Germinal center (tissue), 1 donor: Measurements from ENCODE around the gene TBC1D28.
"Not testable (repeated sequence)": the region's sequence is repeated elsewhere in the genome, so short reads cannot be mapped to it uniquely, and the experiment has no call there.

Experiments
- DNase-seq: peaks from one replicate; pipeline ENCODE4 v3.0.0; 2012; ENCODE audit warnings: mixed read lengths, low spot score

The TBC1D28 gene

DNA sequence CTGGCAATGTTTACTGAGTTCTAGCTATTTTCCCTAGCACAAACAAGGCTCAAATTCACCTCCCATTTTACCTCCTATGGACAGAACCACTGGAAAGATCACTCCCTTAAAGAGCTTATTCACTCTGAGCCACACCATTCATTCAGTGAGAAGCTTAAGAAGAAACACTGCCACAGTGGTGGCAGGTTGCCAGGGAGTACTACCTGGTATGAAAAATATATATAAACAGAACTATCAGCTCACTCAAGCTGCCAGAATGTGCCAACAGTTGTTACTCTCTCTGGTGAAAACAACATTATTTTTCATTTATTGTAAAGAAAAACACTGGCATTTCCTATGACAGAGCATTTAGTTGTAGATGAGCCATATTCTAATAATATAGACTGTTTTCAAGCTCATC, 31.2 kb downstream of the TBC1D28 start:
- not testable (repeated sequence) for DNase-seq

DNA sequence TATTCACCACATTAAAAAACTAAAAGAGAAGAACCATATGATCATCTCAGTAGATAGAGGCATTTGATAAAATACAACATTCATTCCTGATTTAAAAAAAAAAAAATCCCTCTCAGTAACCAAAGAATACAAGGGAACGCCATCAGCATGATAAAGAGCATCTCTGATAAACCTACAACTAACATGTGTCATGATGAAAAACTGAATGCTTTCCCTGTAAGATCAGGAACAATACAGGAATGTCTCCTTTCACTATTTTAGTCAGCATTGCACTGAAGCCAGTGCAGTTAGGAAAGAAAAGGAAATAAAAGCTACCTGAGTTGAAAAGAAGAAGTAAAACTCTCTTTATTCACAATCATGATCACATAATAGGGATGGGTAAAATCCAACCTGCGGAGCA, 51.1 kb downstream of the TBC1D28 start:
- not testable (repeated sequence) for DNase-seq
